ENCODE measurements around the gene NUP58.

The NUP58 gene

GRCh38 chr13:25286308-25286968 lies 15.0 kb upstream of the NUP58 start:
- no peak for DNase-seq (ENCODE audit: low read depth)
- H3K4me3 ChIP-seq (ENCODE audit: control insufficient read depth, low read depth, low read length) = peak overlapping the region; percentile 70
- TF ChIP-seq CTCF (IDR thresholded peaks at IDR 0.05; ENCODE audit: control insufficient read depth, insufficient read depth, low read depth, low read length, missing control alignments) = no peak

GRCh38 chr13:25286969-25287961 lies 14.2 kb upstream of the NUP58 start, which contains the start of gene MTMR6:
Gene MTMR6, minus strand, starts transcription at chr13:25287488. Its CDS starts 241 bp downstream, at chr13:25287247.
- H3K4me3 ChIP-seq (ENCODE audit: control insufficient read depth, low read depth, low read length) = peak within 1 kb of the TSS; percentile 70
- TF ChIP-seq CTCF (IDR thresholded peaks at IDR 0.05; ENCODE audit: control insufficient read depth, insufficient read depth, low read depth, low read length, missing control alignments) = peak; percentile 99
- DNase-seq (ENCODE audit: low read depth) = peak; percentile 39

GRCh38 chr13:25288966-25289365 lies 12.5 kb upstream of the NUP58 start:
- no peak overlapping the region for H3K4me3 ChIP-seq (ENCODE audit: control insufficient read depth, low read depth, low read length)
- TF ChIP-seq CTCF (IDR thresholded peaks at IDR 0.05; ENCODE audit: control insufficient read depth, insufficient read depth, low read depth, low read length, missing control alignments) = no peak
- DNase-seq (ENCODE audit: low read depth) = no peak

GRCh38 chr13:25291691-25292090 lies 9.7 kb upstream of the NUP58 start:
- DNase-seq (ENCODE audit: low read depth) = no peak
- H3K4me3 ChIP-seq (ENCODE audit: control insufficient read depth, low read depth, low read length) = no peak overlapping the region
- no peak for TF ChIP-seq CTCF (IDR thresholded peaks at IDR 0.05; ENCODE audit: control insufficient read depth, insufficient read depth, low read depth, low read length, missing control alignments)

- H3K4me3 ChIP-seq (ENCODE audit: control insufficient read depth, low read depth, low read length) = no peak overlapping the region
- no peak for DNase-seq (ENCODE audit: low read depth)
- no peak for TF ChIP-seq CTCF (IDR thresholded peaks at IDR 0.05; ENCODE audit: control insufficient read depth, insufficient read depth, low read depth, low read length, missing control alignments)
Observed at GRCh38 chr13:25292301-25292700, 9.1 kb upstream of the NUP58 start.

- no peak for TF ChIP-seq CTCF (IDR thresholded peaks at IDR 0.05; ENCODE audit: control insufficient read depth, insufficient read depth, low read depth, low read length, missing control alignments)
- H3K4me3 ChIP-seq (ENCODE audit: control insufficient read depth, low read depth, low read length) = no peak overlapping the region
Observed at GRCh38 chr13:25295228-25295627, 6.2 kb upstream of the NUP58 start.

More at GRCh38 chr13:25295228-25295627, 6.2 kb upstream of the NUP58 start:
- no peak for DNase-seq (ENCODE audit: low read depth)
